Fibroblast of upper back skin (primary cell): ENCODE results near the gene SLC1A2.

Experiments
- DNase-seq: peaks from one replicate; pipeline ENCODE4 v3.0.0-alpha.2; 2013

Gene SLC1A2

GRCh38 chr11:35375332-35376117 lies 43.8 kb downstream of the SLC1A2 start:
- DNase-seq = no peak

GRCh38 chr11:35373284-35373933 lies 45.9 kb downstream of the SLC1A2 start:
- DNase-seq = no peak

GRCh38 chr11:35372565-35373283 lies 46.6 kb downstream of the SLC1A2 start:
- no peak for DNase-seq

DNA sequence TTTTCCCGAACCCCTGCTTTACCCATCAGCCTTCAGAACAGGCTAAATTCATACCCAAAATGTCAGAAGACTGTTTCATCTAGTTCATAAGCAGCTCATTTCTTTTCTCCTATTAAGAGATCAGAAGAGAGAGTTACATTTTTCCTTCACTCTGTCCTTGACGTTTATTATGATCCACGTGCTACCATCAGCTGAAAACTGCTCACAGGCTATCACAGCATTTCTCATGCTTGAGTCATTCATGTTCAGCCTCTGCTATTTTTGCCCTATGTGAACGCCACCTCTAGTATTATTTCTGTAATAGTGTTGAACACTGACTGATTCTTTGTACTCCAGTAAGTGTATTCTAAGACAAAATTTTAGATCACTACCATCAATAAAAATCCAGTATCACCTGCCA lies 51.9 kb downstream of the SLC1A2 start:
- DNase-seq = peak; percentile 84

DNA sequence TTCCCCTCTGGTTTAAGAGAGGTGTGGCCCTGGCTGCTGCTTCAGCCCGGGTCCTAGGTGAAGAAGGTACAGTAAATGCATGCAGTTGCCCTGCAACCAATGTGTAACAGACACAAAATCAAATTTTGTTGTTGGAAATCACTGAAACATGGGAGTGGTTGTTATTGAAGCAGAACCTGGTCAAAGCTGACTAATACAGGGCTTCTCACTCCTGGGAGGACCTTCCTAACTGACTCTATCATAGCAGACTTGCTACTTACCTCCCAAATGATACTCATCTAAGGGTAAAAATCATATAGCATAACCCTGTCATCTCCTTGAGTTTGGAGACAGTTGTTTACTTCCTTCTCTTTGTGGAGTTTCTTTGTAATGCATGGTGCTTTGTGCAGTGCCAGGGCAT lies 52.6 kb downstream of the SLC1A2 start:
- no peak for DNase-seq

- DNase-seq = no peak
These were observed 53.4 kb downstream of the SLC1A2 start for GRCh38 chr11:35365961-35366360.

DNA sequence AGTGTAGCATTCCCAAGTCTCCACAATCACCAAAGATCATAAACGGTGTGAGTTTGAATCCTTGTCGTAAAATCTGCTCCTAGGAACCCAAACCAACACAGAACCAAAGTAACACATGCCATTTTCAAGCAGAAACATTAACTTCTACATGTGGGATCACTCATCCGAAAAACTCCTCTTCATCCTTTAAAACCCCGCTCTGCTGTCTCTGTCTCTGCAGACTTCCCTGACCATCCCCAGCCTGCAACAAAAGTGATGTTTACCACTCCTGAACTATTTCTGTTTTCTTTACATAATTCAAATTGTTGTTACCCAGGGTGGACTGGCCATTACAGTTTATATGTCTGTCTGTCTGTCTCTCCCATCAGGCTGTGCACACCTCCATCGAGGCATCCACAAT lies 54.0 kb downstream of the SLC1A2 start:
- no peak for DNase-seq

GRCh38 chr11:35363854-35364780 lies 55.2 kb downstream of the SLC1A2 start:
- DNase-seq = peak; percentile 87

- no peak for DNase-seq
These were observed 56.0 kb downstream of the SLC1A2 start for GRCh38 chr11:35363246-35363801.

- DNase-seq = peak; percentile 71
These were observed 56.8 kb downstream of the SLC1A2 start for GRCh38 chr11:35362521-35362980.

- DNase-seq = no peak
These were observed 59.3 kb downstream of the SLC1A2 start for GRCh38 chr11:35360055-35360530.

DNA sequence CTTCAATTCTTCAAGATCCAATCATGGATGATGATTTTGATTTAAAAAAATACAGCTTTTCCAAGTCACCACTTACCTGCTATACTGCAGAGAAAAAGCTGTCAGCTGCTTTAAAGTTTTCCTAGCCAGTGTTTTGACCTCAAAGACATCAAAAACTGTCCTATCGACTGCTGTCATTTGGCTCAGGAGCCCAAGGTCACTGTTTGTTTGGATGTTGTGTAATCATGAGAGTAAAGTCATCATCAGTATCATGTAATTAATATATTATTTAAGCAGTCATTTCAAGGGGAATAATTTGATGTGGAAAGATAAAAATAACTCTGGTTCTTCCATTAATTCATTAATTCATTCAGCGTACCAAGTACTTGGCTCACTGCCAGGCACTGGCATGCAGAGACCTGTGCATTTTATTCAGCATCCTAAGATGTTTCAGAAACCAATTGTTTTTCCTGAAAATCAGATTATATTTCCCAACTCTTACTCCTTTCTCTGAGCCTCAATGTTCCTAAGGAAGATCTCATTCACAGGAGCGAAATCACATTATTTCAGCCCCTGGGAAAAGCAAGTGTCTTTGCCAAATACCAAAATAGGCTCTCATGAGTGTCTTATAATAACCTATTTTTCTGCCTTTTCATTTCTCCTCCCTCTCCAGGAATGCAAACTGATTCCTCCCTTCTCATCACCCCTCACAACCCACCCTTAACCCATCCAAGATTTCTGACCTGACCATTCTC lies 59.9 kb downstream of the SLC1A2 start:
- DNase-seq = no peak

GRCh38 chr11:35358391-35358790 lies 61.0 kb downstream of the SLC1A2 start:
- no peak for DNase-seq

DNA sequence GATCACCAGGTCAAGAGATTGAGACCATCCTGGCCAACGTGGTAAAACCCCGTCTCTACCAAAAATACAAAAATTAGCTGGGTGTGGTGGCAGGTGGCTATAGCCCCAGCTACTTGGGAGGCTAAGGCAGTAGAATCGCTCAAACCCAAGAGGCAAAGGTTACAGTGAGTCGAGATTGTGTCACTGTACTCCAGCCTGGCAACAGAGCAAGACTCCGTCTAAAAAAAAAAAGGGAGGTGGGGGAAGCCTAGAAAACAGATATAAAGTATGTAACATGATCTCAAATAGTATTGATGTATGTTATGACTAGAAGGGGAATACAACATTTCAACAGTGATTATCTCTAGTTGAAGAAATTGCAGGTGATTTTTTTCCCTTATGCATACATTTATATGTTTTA lies 61.4 kb downstream of the SLC1A2 start:
- peak; percentile 64 for DNase-seq

DNA sequence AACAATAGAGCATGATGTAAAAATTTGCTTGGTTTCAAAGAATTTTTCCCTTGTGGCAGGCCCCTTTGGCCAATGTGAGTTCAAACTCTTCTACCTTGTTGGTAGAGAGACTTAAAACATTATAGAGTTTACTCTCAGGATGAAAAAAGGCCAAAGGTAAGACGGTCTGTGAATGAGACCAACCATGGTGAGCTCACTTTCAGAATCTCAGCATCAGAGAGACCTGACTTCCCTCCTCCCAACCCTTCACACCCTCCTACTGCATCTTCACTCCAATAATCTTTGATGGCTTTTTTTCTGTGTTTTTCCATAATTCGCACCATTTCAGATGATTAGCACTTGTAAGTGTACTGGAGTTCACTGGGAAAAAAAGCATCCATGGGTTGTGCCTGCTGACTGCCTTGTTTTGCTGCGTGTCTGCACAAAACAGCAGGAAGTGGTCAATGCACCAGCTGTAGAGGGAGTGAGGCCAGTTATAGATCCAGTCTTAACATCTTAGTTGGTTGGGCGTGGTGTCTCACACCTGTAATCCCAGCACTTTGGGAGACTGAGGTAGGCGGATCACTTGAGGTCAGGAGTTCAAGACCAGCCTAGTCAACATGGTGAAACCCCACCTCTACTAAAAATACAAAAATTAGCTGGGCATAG lies 64.1 kb downstream of the SLC1A2 start:
- no peak for DNase-seq

GRCh38 chr11:35354644-35355043 lies 64.7 kb downstream of the SLC1A2 start:
- peak; percentile 66 for DNase-seq

DNA sequence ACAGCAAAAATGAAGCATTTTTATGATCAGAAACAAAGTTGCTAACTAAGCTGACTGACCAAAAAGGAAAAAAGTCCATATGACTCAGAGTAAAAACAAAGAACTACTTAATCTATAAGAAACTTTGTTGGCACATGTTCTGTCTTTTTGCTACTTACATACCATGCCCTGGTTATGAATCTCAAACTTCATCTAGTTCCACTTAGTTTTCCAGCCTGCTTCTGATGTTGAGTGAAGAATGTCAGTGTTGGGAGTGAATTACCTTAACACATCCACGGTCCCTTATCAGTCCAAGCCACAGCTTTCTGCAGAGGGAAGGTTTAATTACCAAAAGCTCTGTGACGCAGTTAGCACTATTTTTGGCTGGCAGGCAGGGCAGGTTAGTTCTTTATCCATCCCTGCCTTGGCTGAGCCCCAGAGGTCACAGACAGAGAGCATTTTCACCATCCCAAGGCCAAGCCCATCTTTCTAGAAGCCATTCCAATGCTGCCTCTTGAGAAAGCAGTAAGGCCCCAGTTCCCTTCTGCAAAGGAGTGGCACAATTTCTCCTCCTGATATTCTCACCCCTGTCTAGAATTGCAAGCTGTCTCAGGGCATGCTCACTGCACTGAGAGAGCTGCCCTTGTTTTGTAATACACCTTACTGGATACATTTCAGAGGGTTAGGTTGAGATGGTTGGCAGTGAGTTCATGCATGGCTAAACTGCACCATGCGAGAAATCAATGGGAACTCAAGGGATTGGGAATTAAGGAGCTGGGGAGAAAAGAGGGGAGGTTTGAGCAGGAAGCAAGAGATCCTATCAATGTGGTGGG lies 67.1 kb downstream of the SLC1A2 start:
- peak; percentile 84 for DNase-seq

DNA sequence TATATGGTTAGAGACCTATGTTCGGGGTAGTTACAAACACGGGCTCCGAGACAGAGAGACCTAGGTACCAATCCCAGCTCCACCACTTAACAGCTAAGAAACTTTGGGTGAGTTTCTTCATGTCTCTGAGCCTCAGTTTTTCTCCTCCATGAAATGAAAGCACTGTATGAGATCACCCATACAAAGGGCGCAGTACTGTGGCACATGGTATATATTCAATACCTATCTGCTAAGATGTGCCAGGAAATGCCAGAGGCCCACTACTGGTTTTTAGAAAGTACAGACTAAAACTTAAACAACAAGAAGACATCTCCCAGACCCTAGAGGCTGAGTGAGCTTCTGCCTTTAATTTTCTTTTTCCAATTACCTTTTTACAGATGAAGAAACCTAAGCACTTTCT lies 69.5 kb downstream of the SLC1A2 start:
- no peak for DNase-seq

GRCh38 chr11:35348898-35349687 lies 70.3 kb downstream of the SLC1A2 start:
- no peak for DNase-seq
